ENCODE measurements around the gene SRPK2.

DNA sequence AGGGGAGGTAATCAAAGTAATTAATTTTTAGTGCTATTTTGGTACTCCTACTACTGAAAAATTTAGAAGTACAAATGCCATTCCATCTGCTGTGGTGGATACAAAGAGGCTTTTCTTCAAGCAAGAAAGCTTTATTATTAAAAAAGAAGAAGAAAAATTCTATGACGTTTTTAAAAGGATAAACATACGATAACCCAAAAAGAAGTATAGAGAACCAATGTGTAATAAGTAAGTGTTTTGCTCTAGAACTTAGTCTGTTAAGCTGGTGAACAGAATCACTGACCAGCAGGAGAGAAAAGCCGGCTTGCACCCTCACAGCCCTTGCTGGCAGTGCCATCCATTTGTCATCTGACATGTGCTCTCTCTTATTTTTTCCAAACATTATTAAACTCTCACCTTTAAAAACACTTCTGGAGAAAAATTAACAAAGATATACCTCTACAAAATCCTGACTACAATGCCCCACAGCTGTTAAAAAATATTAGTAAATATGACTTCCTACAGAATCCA, 81.5 kb downstream of the SRPK2 start:
- TF ChIP-seq, protein P1, sequence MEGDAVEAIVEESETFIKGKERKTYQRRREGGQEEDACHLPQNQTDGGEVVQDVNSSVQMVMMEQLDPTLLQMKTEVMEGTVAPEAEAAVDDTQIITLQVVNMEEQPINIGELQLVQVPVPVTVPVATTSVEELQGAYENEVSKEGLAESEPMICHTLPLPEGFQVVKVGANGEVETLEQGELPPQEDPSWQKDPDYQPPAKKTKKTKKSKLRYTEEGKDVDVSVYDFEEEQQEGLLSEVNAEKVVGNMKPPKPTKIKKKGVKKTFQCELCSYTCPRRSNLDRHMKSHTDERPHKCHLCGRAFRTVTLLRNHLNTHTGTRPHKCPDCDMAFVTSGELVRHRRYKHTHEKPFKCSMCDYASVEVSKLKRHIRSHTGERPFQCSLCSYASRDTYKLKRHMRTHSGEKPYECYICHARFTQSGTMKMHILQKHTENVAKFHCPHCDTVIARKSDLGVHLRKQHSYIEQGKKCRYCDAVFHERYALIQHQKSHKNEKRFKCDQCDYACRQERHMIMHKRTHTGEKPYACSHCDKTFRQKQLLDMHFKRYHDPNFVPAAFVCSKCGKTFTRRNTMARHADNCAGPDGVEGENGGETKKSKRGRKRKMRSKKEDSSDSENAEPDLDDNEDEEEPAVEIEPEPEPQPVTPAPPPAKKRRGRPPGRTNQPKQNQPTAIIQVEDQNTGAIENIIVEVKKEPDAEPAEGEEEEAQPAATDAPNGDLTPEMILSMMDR (IDR thresholded peaks at IDR 0.05; ENCODE audit: insufficient read depth, low read depth, low read length): no peak
- TF ChIP-seq EZH2 (IDR thresholded peaks at IDR 0.05; ENCODE audit: insufficient read depth, low read length): no peak

Data from astrocyte (in vitro differentiated cells and primary cell).